Measurements from ENCODE around the gene NDUFA7.

GRCh38 chr19:8329996-8330395, 8.8 kb upstream of the NDUFA7 start:
- TF ChIP-seq CTCF (IDR thresholded peaks at IDR 0.05; ENCODE audit: low read depth, low read length, poor library complexity, severe bottlenecking) (no peak), EZH2phosphoT487 (IDR thresholded peaks at IDR 0.05; ENCODE audit: borderline replicate concordance, low read length) (no peak)

Measured in DOHH2 (cell line).